ENCODE data around the gene TIMM29. TPM values are rescaled to one million over a fixed set of nuclear protein-coding genes. Genes with fewer than 3 reads are reported as not detected.

TIMM29 gene
- polyA plus RNA-seq, 3 donors = 5.2 to 18.7 (median 14.1) TPM

- H3K27me3 Mint-ChIP-seq (ENCODE audit: low read depth in 3 of 3) = peaks cover 0 to 3% (median 0%) of the 10 kb centered on the region in 3 donors
- H3K4me3 Mint-ChIP-seq = peak overlapping the region; percentile 92 to 94
- peaks cover 22% of the 10 kb centered on the region for H4K20me1 ChIP-seq (ENCODE audit: insufficient read depth, low read length)
- H3K9me3 ChIP-seq (replicated peaks in 1 of 2; ENCODE audit: control insufficient read depth in 1 of 2, insufficient read depth in 1 of 2, low read length in 2 of 2) = no peaks in the 10 kb centered on the region
- H3K9me3 Mint-ChIP-seq = peaks cover 0 to 4% (median 0%) of the 10 kb centered on the region in 7 donors
- peak overlapping the region in 1 of 2 donors; percentile 82 for H3K27ac ChIP-seq (ENCODE audit: low read depth in 1 of 2, low read length in 2 of 2)
- peaks cover 45% of the 10 kb centered on the region for H3K79me2 ChIP-seq (ENCODE audit: insufficient read depth, low read length)
- peak overlapping the region; percentile 98 for H3K4me2 ChIP-seq (replicated peaks; ENCODE audit: extremely low read depth, low read length, poor library complexity, severe bottlenecking)
- peaks cover 6 to 20% of the 10 kb centered on the region in 2 donors for H3K36me3 ChIP-seq (replicated peaks in 1 of 2; ENCODE audit: control insufficient read depth in 1 of 2, insufficient read depth in 2 of 2, low read length in 2 of 2)
- TF ChIP-seq CTCF (IDR thresholded peaks at IDR 0.05) = no peak
- peaks cover 18 to 21% of the 10 kb centered on the region in 2 donors for H3K4me1 ChIP-seq (ENCODE audit: control insufficient read depth in 1 of 2, insufficient read depth in 2 of 2, low read length in 2 of 2)
- 15% methylated on average over 26 of the region's 27 CpGs for WGBS (ENCODE audit: insufficient coverage)
- H2AFZ ChIP-seq (ENCODE audit: insufficient read depth, low read depth, low read length, poor library complexity, severe bottlenecking) = peak overlapping the region; percentile 91
- peaks cover 20 to 42% of the 10 kb centered on the region in 2 donors for H3K36me3 Mint-ChIP-seq
- peak overlapping the region; percentile 75 to 97 (median 88) for H3K4me3 ChIP-seq (replicated peaks in 1 of 3; ENCODE audit: low read depth in 2 of 3, low read length in 3 of 3)
- intact Hi-C loops (cut with micrococcal nuclease) = loop anchor here in 1 of 2 donors (10.0 kb wide), 1 partner anchor 55 kb away; the partner anchor contains the start of gene CARM1
- peaks cover 23% of the 10 kb centered on the region for H3K4me1 Mint-ChIP-seq
- DNase-seq = no peak
- H3K9ac ChIP-seq (ENCODE audit: insufficient read depth, low read length, poor library complexity, severe bottlenecking) = peak overlapping the region; percentile 77
- peak overlapping the region in 2 of 7 donors; percentile 11 to 30 for H3K27ac Mint-ChIP-seq
- H3K27me3 ChIP-seq (ENCODE audit: control insufficient read depth in 2 of 2, insufficient read depth in 2 of 2, low read length in 2 of 2) = no peaks in the 10 kb centered on the region
Measured at GRCh38 chr19:10929402-10929794, 787 bp downstream of the TIMM29 start.

- DNase-seq = no peak
- Mint-ChIP-seq H3K36me3 (peaks cover 11 to 24% of the 10 kb centered on the region in 2 donors), H3K27ac (peak overlapping the region in 2 of 7 donors; percentile 36 to 77), H3K9me3 (peaks cover 0 to 4% (median 0%) of the 10 kb centered on the region in 7 donors), H3K4me3 (no peak overlapping the region), H3K4me1 (peaks cover 7% of the 10 kb centered on the region), H3K27me3 (ENCODE audit: low read depth in 3 of 3) (peaks cover 0 to 1% (median 0%) of the 10 kb centered on the region in 3 donors)
- Histone ChIP-seq H3K4me2 (replicated peaks; ENCODE audit: extremely low read depth, low read length, poor library complexity, severe bottlenecking) (no peak overlapping the region), H3K27me3 (ENCODE audit: control insufficient read depth in 2 of 2, insufficient read depth in 2 of 2, low read length in 2 of 2) (no peaks in the 10 kb centered on the region), H3K27ac (ENCODE audit: low read depth in 1 of 2, low read length in 2 of 2) (no peak overlapping the region), H3K36me3 (replicated peaks in 1 of 2; ENCODE audit: control insufficient read depth in 1 of 2, insufficient read depth in 2 of 2, low read length in 2 of 2) (peaks cover 0 to 8% of the 10 kb centered on the region in 2 donors), H3K9ac (ENCODE audit: insufficient read depth, low read length, poor library complexity, severe bottlenecking) (no peak overlapping the region), H4K20me1 (ENCODE audit: insufficient read depth, low read length) (peaks cover 9% of the 10 kb centered on the region), H2AFZ (ENCODE audit: insufficient read depth, low read depth, low read length, poor library complexity, severe bottlenecking) (no peak overlapping the region), H3K79me2 (ENCODE audit: insufficient read depth, low read length) (peaks cover 9% of the 10 kb centered on the region), H3K4me1 (ENCODE audit: control insufficient read depth in 1 of 2, insufficient read depth in 2 of 2, low read length in 2 of 2) (peaks cover 0 to 3% of the 10 kb centered on the region in 2 donors), H3K9me3 (replicated peaks in 1 of 2; ENCODE audit: control insufficient read depth in 1 of 2, insufficient read depth in 1 of 2, low read length in 2 of 2) (no peaks in the 10 kb centered on the region), H3K4me3 (replicated peaks in 1 of 3; ENCODE audit: low read depth in 2 of 3, low read length in 3 of 3) (no peak overlapping the region)
- TF ChIP-seq CTCF (IDR thresholded peaks at IDR 0.05) = no peak
- WGBS (ENCODE audit: insufficient coverage) = 80% methylated on average over 5 of the region's 9 CpGs
- intact Hi-C loops (cut with micrococcal nuclease) = loop anchor here in 1 of 2 donors (10.0 kb wide), 1 partner anchor 199 kb away; no protein-coding TSS in a partner anchor
Measured at GRCh38 chr19:10935371-10936059, 6.9 kb downstream of the TIMM29 start.

Data from CD14-positive monocyte (primary cell).